NK-92 treated with Interleukin-12 subunit alpha and Interleukin-12 subunit beta, amount 100 ng/mL, for 24 hours (cell line): ENCODE measurements around the gene CSHL1.
"Not testable (repeated sequence)": the region's sequence is repeated elsewhere in the genome, so short reads cannot be mapped to it uniquely, and the experiment has no call there.

Source experiments
- DNase-seq: peaks from one replicate; lab custom pipeline; 2025; lab: John Stamatoyannopoulos, UW

The CSHL1 gene

DNA sequence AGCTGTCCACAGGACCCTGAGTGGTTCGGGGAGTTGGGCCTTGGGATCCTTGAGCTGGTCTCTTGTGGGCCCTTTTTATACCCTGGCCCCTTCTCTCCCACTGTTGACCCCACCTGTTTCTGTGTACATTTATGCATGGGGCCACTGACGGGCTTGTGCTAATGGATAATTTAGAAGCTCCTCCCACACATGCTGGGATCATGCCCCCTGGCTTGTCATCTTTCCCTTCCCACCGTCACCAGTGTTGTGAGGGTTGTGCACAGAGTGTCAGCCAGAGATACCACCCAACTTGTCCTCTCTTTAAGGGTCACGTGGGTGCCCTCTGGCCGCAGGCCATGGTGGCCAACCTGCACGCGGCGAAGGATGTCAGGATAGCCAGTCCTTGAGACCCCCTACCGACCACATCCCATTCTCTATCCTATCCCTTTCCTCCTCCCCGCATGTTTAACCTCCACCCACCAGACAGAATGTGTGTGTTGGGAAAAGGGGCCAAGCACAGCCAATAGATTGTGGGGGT, 7.8 kb upstream of the CSHL1 start, which contains the start of gene GH1:
GH1 (minus strand) TSS at position 51 of the 517 bp plus-strand sequence. CDS start 63 bp downstream, outside the sequence.
- not testable (repeated sequence) for DNase-seq

DNA sequence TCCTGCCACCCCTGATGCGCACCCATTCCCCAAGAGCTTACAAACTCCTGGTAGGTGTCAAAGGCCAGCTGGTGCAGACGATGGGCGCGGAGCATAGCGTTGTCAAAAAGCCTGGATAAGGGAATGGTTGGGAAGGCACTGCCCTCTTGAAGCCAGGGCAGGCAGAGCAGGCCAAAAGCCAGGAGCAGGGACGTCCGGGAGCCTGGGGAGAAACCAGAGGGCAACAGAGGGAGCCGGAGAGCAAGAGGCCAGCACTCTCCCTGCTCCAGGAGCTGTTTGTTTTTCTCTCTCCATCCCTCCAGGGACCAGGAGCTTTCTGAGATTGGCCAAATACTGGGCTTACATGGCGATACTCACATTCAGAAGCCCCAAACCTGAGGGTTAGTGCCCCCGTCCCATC, 7.2 kb upstream of the CSHL1 start:
- DNase-seq = no peak

DNA sequence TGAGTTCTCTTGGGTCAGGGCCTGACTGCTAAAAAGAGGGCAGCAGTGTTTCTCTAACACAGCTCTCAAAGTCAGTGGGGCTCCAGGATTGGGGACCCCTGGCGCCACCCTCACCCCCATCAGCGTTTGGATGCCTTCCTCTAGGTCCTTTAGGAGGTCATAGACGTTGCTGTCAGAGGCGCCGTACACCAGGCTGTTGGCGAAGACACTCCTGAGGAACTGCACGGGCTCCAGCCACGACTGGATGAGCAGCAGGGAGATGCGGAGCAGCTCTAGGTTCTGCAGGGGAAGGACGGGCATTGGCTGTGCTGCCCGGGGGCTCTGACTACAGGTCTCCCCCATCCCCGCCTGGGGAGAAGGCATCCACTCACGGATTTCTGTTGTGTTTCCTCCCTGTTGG, 6.6 kb upstream of the CSHL1 start:
- DNase-seq = no peak

DNA sequence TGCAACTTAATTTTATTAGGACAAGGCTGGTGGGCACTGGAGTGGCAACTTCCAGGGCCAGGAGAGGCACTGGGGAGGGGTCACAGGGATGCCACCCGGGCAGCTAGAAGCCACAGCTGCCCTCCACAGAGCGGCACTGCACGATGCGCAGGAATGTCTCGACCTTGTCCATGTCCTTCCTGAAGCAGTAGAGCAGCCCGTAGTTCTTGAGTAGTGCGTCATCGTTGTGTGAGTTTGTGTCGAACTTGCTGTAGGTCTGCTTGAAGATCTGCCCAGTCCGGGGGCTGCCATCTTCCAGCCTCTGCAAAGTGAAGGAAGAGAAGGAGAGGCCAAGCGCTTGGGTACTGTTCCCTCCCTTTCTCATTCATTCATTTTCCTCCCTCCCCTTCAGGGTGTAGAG, 6.1 kb upstream of the CSHL1 start:
- not testable (repeated sequence) for DNase-seq

DNA sequence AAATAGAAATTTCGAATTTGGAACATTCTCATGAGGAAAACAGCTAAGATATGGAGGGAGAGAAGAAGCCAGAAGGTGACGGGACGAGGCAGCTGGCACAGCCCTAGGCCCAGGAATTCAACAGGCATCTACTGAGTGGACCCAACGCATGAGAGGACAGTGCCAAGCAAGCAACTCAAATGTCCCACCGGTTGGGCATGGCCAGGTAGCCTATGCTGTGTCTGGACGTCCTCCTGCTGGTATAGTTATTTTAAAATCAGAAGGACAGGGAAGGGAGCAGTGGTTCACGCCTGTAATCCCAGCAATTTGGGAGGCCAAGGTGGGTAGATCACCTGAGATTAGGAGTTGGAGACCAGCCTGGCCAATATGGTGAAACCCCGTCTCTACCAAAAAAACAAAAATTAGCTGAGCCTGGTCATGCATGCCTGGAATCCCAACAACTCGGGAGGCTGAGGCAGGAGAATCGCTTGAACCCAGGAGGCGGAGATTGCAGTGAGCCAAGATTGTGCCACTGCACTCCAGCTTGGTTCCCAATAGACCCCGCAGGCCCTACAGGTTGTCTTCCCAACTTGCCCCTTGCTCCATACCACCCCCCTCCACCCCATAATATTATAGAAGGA, 5.6 kb upstream of the CSHL1 start:
- DNase-seq = no peak

DNA sequence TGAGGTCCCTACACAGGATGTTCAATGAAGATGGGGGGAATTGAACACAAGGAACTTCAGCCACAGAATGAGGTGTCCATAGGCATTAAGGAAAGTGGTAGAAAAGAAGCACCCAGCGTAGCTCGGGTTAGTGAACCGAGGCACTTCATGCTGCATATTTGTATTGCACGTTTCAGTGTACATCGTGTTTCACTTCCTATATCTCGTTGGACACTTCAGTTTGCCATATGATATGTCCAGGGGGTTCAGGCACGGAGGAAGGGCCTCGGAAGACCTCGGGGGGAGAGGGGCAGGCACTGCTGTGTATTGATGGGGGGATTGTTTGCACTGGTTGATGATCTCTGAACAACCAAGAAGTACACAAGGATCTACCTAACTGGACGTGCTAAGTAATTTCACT, 4.7 kb upstream of the CSHL1 start:
- DNase-seq = not testable (repeated sequence)

DNA sequence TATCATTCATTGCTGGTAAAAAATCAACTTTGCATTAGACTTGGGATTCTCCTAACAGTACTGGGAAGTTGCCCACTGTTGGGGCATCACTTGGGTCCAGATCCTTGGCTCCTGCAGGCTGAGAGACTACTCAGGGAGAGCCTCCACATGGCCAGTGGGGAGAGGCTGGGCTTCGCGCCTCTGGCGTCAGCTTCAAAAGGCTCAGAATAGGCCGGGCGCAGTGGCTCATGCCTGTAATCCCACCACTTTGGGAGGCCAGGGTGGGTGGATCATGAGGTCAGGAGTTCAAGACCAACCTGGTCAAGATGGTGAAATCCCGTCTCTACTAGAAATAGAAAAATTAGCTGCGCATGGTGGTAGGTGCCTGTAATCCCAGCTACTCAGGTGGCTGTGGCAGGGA, 3.4 kb upstream of the CSHL1 start:
- no peak for DNase-seq

DNA sequence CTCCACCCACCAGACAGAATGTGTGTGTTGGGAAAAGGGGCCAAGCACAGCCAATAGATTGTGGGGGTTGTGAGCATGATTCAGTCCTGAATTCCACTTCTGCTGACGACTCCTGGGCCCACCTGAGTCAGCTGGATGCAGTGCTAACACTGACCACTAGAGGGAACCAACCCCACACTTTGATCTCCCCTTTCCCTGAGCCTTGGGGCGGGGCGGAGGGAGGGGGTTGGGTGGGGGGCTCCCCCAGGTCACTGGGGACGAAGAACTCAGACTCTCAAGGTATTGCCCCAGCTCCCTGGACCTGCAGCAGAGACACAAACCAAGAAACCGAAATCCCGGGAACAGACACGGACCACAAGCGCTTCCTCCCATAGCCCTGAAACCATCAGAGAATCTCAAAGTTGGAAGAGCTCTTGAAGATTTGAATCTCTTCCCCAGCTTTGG, 621 bp upstream of the CSHL1 start:
- DNase-seq = no peak

DNA sequence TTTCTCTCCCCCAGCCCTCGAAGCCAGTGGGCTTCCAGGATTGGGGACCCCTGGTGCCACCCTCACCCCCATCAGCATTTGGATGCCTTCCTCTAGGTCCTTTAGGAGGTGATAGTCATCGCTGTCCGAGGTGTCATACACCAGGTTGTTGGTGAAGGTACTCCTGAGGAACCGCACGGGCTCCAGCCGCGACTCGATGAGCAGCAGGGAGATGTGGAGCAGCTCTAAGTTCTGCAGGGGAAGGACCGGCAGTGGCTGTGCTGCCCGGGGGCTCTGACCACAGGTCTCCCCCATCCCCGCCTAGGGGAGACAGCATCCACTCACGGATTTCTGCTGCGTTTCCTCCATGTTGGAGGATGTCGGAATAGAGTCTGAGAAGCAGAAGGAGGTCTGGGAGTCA, 962 bp downstream of the CSHL1 start:
- no peak for DNase-seq

DNA sequence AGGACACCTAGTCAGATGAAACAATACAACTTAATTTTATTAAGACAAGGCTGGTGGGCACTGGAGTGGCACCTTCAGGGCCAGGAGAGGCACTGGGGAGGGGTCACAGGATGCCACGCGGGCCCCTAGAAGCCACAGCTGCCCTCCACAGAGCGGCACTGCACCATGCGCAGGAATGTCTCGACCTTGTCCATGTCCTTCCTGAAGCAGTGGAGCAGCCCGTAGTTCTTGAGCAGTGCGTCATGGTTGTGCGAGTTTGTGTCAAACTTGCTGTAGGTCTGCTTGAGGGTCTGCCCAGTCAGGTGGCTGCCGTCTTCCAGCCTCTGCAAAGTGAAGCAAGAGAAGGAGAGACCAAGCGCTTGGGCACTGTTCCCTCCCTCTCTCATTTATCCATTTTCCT, 1.5 kb downstream of the CSHL1 start:
- not testable (repeated sequence) for DNase-seq

DNA sequence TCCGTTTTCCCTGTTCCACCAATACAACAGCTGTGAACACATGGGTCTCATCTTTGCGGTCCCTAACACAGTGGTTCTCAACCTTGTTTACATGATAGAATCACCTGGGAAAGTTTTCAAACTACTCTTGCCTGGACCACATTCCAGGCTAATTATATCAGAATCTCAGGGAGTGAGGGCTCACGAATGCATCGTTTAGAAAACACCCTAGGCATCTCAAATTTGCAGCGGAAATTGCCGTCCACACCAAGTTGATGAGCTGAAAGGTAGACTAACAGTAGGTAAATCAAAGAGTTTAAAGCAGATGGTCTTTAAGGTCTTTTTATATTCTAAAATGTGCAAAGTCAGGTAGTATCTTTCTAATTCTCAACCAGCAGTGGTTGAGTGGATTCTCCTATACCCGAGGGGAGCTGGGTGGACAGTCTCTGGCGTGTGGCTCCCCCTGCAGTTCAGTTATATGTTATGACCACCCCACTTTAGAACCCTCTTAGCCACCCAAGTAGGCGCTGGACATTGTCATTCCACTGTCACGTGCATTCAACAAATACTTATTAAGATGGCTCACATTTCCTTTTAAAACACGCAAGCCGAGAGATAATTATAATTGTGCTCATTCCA, 3.8 kb downstream of the CSHL1 start:
- not testable (repeated sequence) for DNase-seq

DNA sequence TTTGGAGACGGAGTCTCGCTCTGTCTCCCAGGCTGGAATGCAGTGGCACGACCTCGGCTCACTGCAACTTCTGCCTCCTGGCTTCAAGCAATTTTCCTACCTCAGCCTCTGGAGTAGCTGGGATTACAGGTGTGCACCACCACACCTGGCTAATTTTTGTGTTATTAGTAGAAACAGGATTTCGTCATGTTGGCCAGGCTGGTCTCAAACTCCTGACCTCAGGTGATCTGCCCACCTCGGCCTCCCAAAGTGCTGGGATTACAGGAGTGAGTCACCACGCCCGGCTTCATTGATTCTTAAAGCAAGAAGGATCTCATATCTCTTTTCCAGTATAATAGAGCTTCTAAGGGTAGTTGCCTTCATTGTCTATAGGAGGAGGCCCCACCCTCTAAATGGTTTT, 6.3 kb downstream of the CSHL1 start:
- DNase-seq = not testable (repeated sequence)

DNA sequence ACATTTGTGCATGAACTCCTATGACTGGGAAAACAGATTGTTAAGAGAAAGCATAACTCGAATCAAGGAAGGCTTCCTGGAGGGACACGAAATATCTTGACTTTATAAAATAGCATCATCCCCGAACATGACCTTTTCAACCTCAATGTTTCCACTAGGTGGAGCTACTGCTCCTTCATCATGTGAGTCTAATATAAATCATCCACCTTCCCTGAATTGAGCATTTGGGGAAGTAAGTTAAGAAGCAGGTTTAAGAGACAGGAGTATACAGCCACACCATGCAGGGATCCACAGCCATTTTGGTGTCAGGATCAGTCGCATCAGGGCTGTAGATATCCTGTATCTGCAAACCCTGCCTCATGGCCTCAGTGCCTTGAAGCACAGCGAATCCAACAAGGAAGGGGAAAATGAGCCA, 7.3 kb downstream of the CSHL1 start:
- not testable (repeated sequence) for DNase-seq

DNA sequence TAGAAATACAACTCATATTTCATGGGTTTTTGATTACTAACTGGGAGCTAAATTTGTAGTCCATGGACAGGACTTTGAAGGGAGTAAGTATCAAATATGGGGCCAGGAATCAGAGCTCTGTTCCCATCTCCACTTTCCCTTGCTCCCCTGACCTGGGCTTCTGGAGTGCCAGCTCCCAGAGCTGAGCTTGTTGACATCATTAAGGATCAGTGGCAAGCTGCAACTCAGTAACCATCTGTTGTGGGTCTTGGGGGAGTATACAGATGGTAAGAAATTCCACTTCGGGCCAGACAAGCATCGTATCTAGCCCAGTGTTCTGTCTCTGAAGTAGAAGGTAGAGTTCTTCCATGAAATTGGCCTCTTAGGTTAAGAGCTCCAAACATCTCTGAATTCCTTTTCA, 9.1 kb downstream of the CSHL1 start:
- DNase-seq = not testable (repeated sequence)

DNA sequence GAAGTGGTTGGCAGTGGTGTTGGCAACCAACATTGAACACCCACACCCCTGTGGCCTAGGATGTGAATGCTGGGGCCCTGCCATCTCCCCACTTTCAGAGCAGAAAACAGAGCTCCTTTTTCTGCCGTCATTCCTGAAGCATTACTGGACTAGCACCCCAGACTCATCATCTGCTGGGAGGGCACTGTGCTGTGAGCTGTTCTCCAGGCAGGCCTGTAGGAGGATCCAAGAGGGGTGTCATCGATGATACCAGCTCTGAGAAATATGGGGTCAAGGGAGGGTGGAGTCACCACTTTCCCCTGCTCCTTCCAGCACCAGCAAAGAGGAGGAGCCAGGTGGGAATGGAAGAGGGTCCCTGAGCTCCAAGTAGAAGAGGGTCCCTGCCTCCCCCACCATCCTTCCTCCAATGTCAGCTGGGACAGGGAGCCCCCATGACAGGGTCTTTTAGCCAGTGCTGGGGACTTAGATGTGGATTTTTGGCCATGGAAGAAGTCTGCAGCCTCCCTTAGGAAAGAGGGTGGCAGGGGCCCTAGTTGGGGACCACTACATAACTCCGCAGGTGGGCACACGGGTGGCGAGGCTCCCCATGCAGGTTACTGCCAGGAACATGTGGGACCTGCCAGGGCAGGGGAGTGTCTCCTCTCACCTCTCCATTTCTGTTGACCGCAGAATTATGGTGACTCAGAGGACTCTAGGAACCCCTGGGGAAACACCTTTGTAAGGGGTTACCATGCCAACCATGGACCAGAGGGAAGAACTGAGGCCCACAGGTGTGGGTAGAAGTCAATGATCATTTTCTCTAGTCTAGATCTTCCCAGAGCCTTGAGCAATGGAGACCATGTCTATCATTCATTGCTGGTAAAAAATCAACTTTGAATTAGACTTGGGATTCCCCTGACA, 11.9 kb downstream of the CSHL1 start:
- peak; percentile 25 for DNase-seq

DNA sequence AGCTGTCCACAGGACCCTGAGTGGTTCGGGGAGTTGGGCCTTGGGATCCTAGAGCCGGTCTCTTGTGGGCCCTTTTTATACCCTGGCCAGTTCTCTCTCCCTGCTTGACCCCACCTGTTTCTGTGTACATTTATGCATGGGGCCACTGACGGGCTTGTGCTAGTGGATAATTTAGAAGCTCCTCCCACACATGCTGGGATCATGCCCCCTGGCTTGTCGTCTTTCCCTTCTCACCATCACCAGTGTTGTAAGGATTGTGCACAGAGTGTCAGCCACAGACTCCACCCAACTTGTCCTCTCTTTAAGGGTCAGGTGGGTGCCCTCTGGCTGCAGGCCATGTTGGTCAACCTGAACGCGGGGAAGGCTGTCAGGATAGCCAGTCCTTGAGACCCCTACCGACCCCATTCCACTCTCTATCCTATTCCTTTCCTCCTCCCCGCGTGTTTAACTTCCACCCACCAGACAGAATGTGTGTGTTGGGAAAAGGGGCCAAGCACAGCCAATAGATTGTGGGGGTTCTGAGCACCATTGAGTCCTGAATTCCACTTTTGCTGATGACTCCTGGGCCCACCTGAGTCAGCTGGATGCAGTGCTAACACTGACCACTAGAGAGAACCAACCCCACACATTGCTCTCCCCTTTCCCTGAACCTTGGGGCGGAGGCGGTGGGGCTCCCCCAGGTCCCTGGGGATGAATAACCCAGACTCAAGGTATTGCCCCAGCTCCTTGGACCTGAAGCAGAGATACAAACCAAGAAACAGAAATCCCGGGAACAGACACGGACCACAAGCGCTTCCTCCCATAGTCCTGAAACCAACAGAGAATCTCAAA, 14.3 kb downstream of the CSHL1 start, which contains the start of gene CSH1:
CSH1 (minus strand) TSS at position 51 of the 831 bp plus-strand sequence. CDS start 63 bp downstream, outside the sequence.
- DNase-seq = not testable (repeated sequence)

DNA sequence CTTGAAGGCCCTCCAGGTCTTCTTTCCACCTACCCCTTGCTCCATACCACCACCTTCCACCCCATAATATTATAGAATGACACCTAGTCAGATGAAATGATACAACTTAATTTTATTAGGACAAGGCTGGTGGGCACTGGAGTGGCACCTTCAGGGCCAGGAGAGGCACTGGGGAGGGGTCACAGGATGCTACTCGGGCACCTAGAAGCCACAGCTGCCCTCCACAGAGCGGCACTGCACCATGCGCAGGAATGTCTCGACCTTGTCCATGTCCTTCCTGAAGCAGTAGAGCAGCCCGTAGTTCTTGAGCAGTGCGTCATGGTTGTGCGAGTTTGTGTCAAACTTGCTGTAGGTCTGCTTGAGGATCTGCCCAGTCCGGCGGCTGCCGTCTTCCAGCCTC, 16.2 kb downstream of the CSHL1 start:
- DNase-seq = not testable (repeated sequence)

DNA sequence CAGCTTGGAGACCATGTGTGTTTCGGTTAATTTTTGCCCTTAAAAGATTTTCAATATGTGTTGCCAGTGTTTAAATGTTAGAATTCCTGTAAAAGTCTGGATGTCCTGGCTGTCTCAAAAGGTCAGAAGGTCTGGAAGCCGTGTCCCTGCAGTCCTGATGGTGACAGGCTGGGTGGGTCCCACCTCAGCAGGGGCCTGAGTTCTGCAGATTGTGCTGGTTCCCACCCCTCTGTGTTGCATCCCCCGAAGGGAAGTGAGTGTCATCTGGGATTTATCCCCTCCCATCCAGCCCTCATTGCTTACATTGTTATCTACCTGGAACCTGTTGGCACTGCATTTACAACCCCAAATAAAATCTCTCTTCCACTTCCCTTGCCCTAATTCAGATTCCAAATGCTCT, 17.0 kb downstream of the CSHL1 start:
- DNase-seq = not testable (repeated sequence)

DNA sequence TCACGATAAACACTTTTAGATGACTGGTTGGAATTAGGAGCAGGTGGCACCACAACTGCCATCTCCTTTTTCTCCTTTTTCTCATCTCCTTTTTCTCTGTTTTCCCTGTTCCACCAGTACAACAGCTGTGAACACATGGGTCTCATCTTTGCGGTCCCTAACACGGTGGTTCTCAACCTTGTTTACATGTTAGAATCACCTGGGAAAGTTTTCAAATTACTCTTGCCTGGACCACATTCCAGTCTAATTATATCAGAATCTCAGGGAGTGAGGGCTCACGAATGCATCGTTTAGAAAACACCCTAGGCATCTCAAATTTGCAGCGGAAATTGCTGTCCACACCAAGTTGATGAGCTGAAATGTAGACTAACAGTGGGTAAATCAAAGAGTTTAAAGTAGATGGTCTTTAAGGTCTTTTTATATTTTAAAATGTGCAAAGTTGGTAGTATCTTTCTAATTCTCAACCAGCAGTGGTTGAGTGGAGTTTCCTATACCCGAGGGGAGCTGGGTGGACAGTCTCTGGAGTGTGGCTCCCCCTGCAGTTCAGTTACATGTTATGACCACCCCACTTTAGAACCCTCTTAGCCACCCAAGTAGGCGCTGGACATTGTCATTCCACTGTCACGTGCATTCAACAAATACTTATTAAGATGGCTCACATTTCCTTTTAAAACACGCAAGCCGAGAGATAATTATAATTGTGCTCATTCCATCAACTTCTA, 18.6 kb downstream of the CSHL1 start:
- not testable (repeated sequence) for DNase-seq

DNA sequence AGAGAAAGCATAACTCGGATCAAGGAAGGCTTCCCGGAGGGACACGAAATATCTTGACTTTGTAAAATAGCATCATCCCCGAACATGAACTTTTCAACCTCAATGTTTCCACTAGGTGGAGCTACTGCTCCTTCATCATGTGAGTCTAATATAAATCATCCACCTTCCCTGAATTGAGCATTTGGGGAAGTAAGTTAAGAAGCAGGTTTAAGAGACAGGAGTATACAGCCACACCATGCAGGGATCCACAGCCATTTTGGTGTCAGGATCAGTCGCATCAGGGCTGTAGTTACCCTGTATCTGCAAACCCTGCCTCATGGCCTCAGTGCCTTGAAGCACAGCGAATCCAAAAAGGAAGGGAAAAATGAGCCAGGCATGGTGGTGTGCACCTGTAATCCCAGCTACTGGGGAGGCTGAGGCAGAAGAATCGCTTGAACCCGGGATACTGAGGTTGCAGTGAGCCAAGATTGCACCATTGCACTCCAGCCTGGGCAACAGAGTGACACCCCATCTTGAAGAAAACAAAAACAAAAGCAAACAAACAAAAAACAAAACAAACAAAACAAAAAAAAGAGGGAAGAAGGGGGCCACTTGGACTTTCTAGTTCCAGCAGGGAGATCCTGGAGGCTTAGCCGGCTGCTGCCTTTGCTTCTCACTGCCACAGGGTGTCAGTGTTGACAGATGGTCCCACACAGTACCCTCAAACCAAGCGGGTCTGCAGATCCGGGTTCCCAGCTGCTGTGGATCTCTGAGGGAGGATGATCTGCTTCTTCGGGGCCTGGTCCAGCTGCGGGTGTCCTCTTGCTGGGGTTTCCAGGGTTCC, 21.8 kb downstream of the CSHL1 start:
- DNase-seq = not testable (repeated sequence)
